GM19035 (cell line): ENCODE data around the gene BUB1B.

Source experiments
- ATAC-seq: cut with Tn5 transposase; IDR thresholded peaks from one replicate; pipeline ENCODE4 v1.9.1; 2021; ENCODE audit not compliant: unreplicated experiment

The BUB1B gene

GRCh38 chr15:40239404-40239692 lies 78.5 kb downstream of the BUB1B start:
- no peak for ATAC-seq

GRCh38 chr15:40239693-40240618 lies 79.1 kb downstream of the BUB1B start:
- no peak for ATAC-seq

GRCh38 chr15:40240619-40241221 lies 79.9 kb downstream of the BUB1B start:
- ATAC-seq = no peak

- no peak for ATAC-seq
Observed at GRCh38 chr15:40241269-40242212, 80.7 kb downstream of the BUB1B start.

GRCh38 chr15:40242213-40242599 lies 81.3 kb downstream of the BUB1B start:
- ATAC-seq = no peak

- ATAC-seq = no peak
Observed at GRCh38 chr15:40242601-40243000, 81.7 kb downstream of the BUB1B start.

- ATAC-seq = no peak
Observed at GRCh38 chr15:40243126-40243810, 82.4 kb downstream of the BUB1B start.

GRCh38 chr15:40244961-40245523 lies 84.2 kb downstream of the BUB1B start:
- ATAC-seq = no peak

GRCh38 chr15:40245666-40246450 lies 85.0 kb downstream of the BUB1B start:
- no peak for ATAC-seq

GRCh38 chr15:40246496-40247280 lies 85.8 kb downstream of the BUB1B start:
- no peak for ATAC-seq

GRCh38 chr15:40247406-40247971 lies 86.6 kb downstream of the BUB1B start:
- no peak for ATAC-seq

GRCh38 chr15:40248006-40248783 lies 87.3 kb downstream of the BUB1B start:
- no peak for ATAC-seq

GRCh38 chr15:40249477-40250303 lies 88.8 kb downstream of the BUB1B start:
- no peak for ATAC-seq

GRCh38 chr15:40250304-40250656 lies 89.4 kb downstream of the BUB1B start:
- ATAC-seq = no peak

- ATAC-seq = no peak
Observed at GRCh38 chr15:40250771-40251483, 90.1 kb downstream of the BUB1B start.

- no peak for ATAC-seq
Observed at GRCh38 chr15:40251486-40252140, 90.7 kb downstream of the BUB1B start.
